Mesendoderm (in vitro differentiated cells): ENCODE results near the gene UQCRQ.

Source experiments
- DNase-seq: peaks from one replicate; pipeline ENCODE4 v3.0.0; 2013
- H2AK5ac ChIP-seq: 2 replicates; pipeline ENCODE4 v1.6.1; 2013; ENCODE audit warnings: low read length, inconsistent platforms
- H2BK120ac ChIP-seq: 2 replicates; pipeline ENCODE4 v1.6.1; 2013; ENCODE audit warnings: low read depth, mild to moderate bottlenecking, low read length, moderate library complexity, mixed read lengths
- H2BK15ac ChIP-seq: replicated peaks from 2 replicates; pipeline ENCODE4 v1.6.1; 2013; ENCODE audit warnings: low read depth, mild to moderate bottlenecking, moderate library complexity
- H2BK5ac ChIP-seq: 2 replicates; pipeline ENCODE4 v1.6.1; 2013; ENCODE audit warnings: low read length, inconsistent platforms
- H3K18ac ChIP-seq: 2 replicates; pipeline ENCODE4 v1.6.1; 2013; ENCODE audit warnings: mild to moderate bottlenecking, low read length, mixed read lengths
- H3K23ac ChIP-seq: one replicate; pipeline ENCODE4 v1.6.1; 2013; ENCODE audit warnings: low read length
- H3K27ac ChIP-seq: 2 replicates; pipeline ENCODE4 v1.5.1; 2013; ENCODE audit warnings: low read depth, mild to moderate bottlenecking, inconsistent platforms, low read length, moderate library complexity
- H3K27me3 ChIP-seq: 2 replicates; pipeline ENCODE4 v1.6.1; 2013; ENCODE audit warnings: low read length, control low read depth, mild to moderate bottlenecking, inconsistent platforms; ENCODE audit not compliant: insufficient read depth, poor library complexity
- H3K36me3 ChIP-seq: 2 replicates; pipeline ENCODE4 v1.6.1; 2013; ENCODE audit warnings: low read length, inconsistent platforms; ENCODE audit not compliant: control insufficient read depth, insufficient read depth
- H3K4ac ChIP-seq: one replicate; pipeline ENCODE4 v1.6.1; 2013; ENCODE audit warnings: low read depth, mild to moderate bottlenecking, low read length, moderate library complexity
- H3K4me1 ChIP-seq: 2 replicates; pipeline ENCODE4 v1.6.1; 2013; ENCODE audit warnings: low read depth, low read length, inconsistent platforms; ENCODE audit not compliant: control insufficient read depth
- H3K4me2 ChIP-seq: 2 replicates; pipeline ENCODE4 v1.6.1; 2013; ENCODE audit warnings: low read length
- H3K4me3 ChIP-seq: 2 replicates; pipeline ENCODE4 v1.5.1; 2013; ENCODE audit warnings: mild to moderate bottlenecking, low read length
- H3K56ac ChIP-seq: one replicate; pipeline ENCODE4 v1.6.1; 2013; ENCODE audit warnings: low read length
- H3K79me1 ChIP-seq: 2 replicates; pipeline ENCODE4 v1.6.1; 2013; ENCODE audit warnings: low read length, inconsistent platforms
- H3K79me2 ChIP-seq: 2 replicates; pipeline ENCODE4 v1.6.1; 2013; ENCODE audit warnings: mild to moderate bottlenecking, low read length; ENCODE audit not compliant: control insufficient read depth, insufficient read depth
- H3K9ac ChIP-seq: 2 replicates; pipeline ENCODE4 v1.6.1; 2013; ENCODE audit warnings: low read length, inconsistent platforms
- H4K5ac ChIP-seq: one replicate; pipeline ENCODE4 v1.6.1; 2013; ENCODE audit warnings: low read length
- H4K8ac ChIP-seq: one replicate; pipeline ENCODE4 v1.6.1; 2013; ENCODE audit warnings: low read depth, mild to moderate bottlenecking, control low read depth, low read length, moderate library complexity
- WGBS: extraction: QIAGEN DNeasy Blood & Tissue Kit; methylation state at CpG from one replicate; pipeline ENCODE4 v1.1.7; 2013; ENCODE audit warnings: low lambda C conversion rate, missing lambda C conversion rate; ENCODE audit not compliant: insufficient coverage; ENCODE audit errors: extremely low coverage; 5-methylcytosine and 5-hydroxymethylcytosine counted together

The UQCRQ gene

GRCh38 chr5:132837868-132838267, 28.6 kb upstream of the UQCRQ start:
- Histone ChIP-seq H3K27ac (no peak overlapping the region), H2AK5ac (no peak overlapping the region), H3K56ac (no peak overlapping the region), H3K18ac (no peak overlapping the region), H4K5ac (no peak overlapping the region), H3K4me3 (no peak overlapping the region), H3K4me1 (no peaks in the 10 kb centered on the region), H3K9ac (no peak overlapping the region), H3K36me3 (no peaks in the 10 kb centered on the region), H3K4ac (no peak overlapping the region), H2BK5ac (no peak overlapping the region), H3K27me3 (no peaks in the 10 kb centered on the region), H4K8ac (no peak overlapping the region), H3K79me2 (no peaks in the 10 kb centered on the region), H3K79me1 (no peaks in the 10 kb centered on the region), H3K4me2 (no peak overlapping the region), H2BK15ac (no peak overlapping the region), H2BK120ac (no peak overlapping the region), H3K23ac (no peak overlapping the region)
- WGBS: no CpG with 5 or more reads among the region's 2 CpGs
- no peak for DNase-seq

GRCh38 chr5:132838516-132839282, 27.7 kb upstream of the UQCRQ start:
- H3K79me1 ChIP-seq: no peaks in the 10 kb centered on the region
- no peak overlapping the region for H2BK5ac ChIP-seq
- no peak overlapping the region for H2AK5ac ChIP-seq
- no peak overlapping the region for H2BK120ac ChIP-seq
- no peak overlapping the region for H3K4me2 ChIP-seq
- no peak overlapping the region for H3K4ac ChIP-seq
- H2BK15ac ChIP-seq: no peak overlapping the region
- WGBS: no CpG with 5 or more reads among the region's 3 CpGs
- no peaks in the 10 kb centered on the region for H3K36me3 ChIP-seq
- H3K27me3 ChIP-seq: no peaks in the 10 kb centered on the region
- no peak overlapping the region for H3K18ac ChIP-seq
- H3K9ac ChIP-seq: no peak overlapping the region
- H3K79me2 ChIP-seq: no peaks in the 10 kb centered on the region
- no peak overlapping the region for H3K4me3 ChIP-seq
- no peaks in the 10 kb centered on the region for H3K4me1 ChIP-seq
- no peak overlapping the region for H3K56ac ChIP-seq
- H4K5ac ChIP-seq: no peak overlapping the region
- no peak overlapping the region for H4K8ac ChIP-seq
- H3K27ac ChIP-seq: no peak overlapping the region
- no peak for DNase-seq
- H3K23ac ChIP-seq: peak overlapping the region; percentile 66

- no peak overlapping the region for H3K9ac ChIP-seq
- H3K4ac ChIP-seq: no peak overlapping the region
- no peak overlapping the region for H2BK5ac ChIP-seq
- no peak overlapping the region for H2BK15ac ChIP-seq
- H4K8ac ChIP-seq: no peak overlapping the region
- H3K27me3 ChIP-seq: no peaks in the 10 kb centered on the region
- no peaks in the 10 kb centered on the region for H3K36me3 ChIP-seq
- H2BK120ac ChIP-seq: no peak overlapping the region
- H3K79me1 ChIP-seq: no peaks in the 10 kb centered on the region
- H3K23ac ChIP-seq: peak overlapping the region; percentile 15
- H3K4me1 ChIP-seq: no peaks in the 10 kb centered on the region
- H3K79me2 ChIP-seq: no peaks in the 10 kb centered on the region
- peak overlapping the region; percentile 25 for H3K56ac ChIP-seq
- WGBS: no CpG with 5 or more reads among the region's 8 CpGs
- H3K4me2 ChIP-seq: no peak overlapping the region
- H3K4me3 ChIP-seq: no peak overlapping the region
- H4K5ac ChIP-seq: no peak overlapping the region
- no peak overlapping the region for H3K18ac ChIP-seq
- H3K27ac ChIP-seq: no peak overlapping the region
- peak; percentile 25 for DNase-seq
- H2AK5ac ChIP-seq: no peak overlapping the region
Measured at GRCh38 chr5:132839426-132840301, 26.8 kb upstream of the UQCRQ start.

- DNase-seq: no peak
- no peak overlapping the region for H2BK15ac ChIP-seq
- H3K36me3 ChIP-seq: no peaks in the 10 kb centered on the region
- H2BK120ac ChIP-seq: no peak overlapping the region
- no peaks in the 10 kb centered on the region for H3K79me2 ChIP-seq
- H4K5ac ChIP-seq: no peak overlapping the region
- peak overlapping the region; percentile 15 for H3K23ac ChIP-seq
- no peak overlapping the region for H3K4ac ChIP-seq
- no peak overlapping the region for H3K9ac ChIP-seq
- H3K4me3 ChIP-seq: no peak overlapping the region
- H3K27ac ChIP-seq: no peak overlapping the region
- no peaks in the 10 kb centered on the region for H3K4me1 ChIP-seq
- H2BK5ac ChIP-seq: no peak overlapping the region
- no CpG with 5 or more reads among the region's 3 CpGs for WGBS
- no peak overlapping the region for H2AK5ac ChIP-seq
- H3K4me2 ChIP-seq: no peak overlapping the region
- H3K56ac ChIP-seq: no peak overlapping the region
- no peak overlapping the region for H4K8ac ChIP-seq
- no peak overlapping the region for H3K18ac ChIP-seq
- no peaks in the 10 kb centered on the region for H3K79me1 ChIP-seq
- H3K27me3 ChIP-seq: no peaks in the 10 kb centered on the region
Measured at GRCh38 chr5:132840313-132840712, 26.1 kb upstream of the UQCRQ start.

- Histone ChIP-seq H3K4me3 (no peak overlapping the region), H4K5ac (no peak overlapping the region), H3K27me3 (no peaks in the 10 kb centered on the region), H3K18ac (no peak overlapping the region), H2BK5ac (no peak overlapping the region), H2BK15ac (no peak overlapping the region), H2BK120ac (no peak overlapping the region), H3K79me1 (no peaks in the 10 kb centered on the region), H3K36me3 (no peaks in the 10 kb centered on the region), H2AK5ac (no peak overlapping the region), H3K9ac (no peak overlapping the region), H3K4me1 (no peaks in the 10 kb centered on the region), H3K23ac (no peak overlapping the region), H4K8ac (no peak overlapping the region), H3K79me2 (no peaks in the 10 kb centered on the region), H3K4me2 (no peak overlapping the region), H3K4ac (no peak overlapping the region), H3K56ac (no peak overlapping the region), H3K27ac (no peak overlapping the region)
- no peak for DNase-seq
- no CpG with 5 or more reads among the region's 1 CpG for WGBS
Measured at GRCh38 chr5:132840896-132841295, 25.5 kb upstream of the UQCRQ start.
